ENCODE results near the gene CYSRT1.

Gene CYSRT1

DNA sequence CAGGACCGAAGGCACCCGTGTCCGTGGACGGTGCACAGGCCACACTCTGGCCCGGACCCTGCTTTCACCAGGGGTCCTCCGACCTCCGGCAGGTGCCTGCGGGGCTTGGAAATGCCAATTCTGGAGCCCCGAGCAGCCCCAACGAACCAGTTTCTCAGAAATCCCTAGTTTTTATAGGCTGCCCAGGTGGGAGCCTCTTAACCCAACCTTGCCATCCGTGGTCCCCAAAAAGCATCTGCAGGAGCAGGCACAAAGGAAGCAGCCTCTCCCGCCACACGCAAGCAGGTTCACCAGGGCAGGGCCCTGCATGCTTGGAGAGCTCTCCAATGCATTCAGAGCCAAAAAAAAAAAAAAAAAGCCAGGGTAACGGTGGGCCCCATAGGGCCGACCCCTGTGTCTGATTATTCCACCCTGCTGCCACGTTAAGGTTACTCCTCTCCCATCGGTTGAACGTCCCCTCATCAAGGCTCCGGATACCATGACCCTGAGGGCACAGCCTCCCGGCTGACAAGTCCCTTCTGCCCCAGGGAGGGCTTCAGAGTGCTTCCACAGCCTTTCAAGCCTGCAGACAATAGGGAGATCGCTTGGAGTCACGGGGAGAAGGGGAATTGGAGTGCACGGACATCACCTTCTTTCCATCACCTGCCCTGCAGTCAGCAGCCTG, 23.6 kb upstream of the CYSRT1 start:
- Histone ChIP-seq H3K27me3 (ENCODE audit: control insufficient read depth, insufficient read depth, low read length) (no peaks in the 10 kb centered on the region), H3K27ac (ENCODE audit: low read length) (peak overlapping the region; percentile 13), H3K4me3 (ENCODE audit: low read length) (peak overlapping the region; percentile 69), H3K36me3 (ENCODE audit: control insufficient read depth, low read depth, low read length) (no peaks in the 10 kb centered on the region), H3K9ac (ENCODE audit: low read length) (peak overlapping the region; percentile 65), H3K4me1 (ENCODE audit: control insufficient read depth, low read depth, low read length) (peaks cover 6% of the 10 kb centered on the region), H3K9me3 (ENCODE audit: control insufficient read depth, low read depth, low read length) (no peaks in the 10 kb centered on the region)

DNA sequence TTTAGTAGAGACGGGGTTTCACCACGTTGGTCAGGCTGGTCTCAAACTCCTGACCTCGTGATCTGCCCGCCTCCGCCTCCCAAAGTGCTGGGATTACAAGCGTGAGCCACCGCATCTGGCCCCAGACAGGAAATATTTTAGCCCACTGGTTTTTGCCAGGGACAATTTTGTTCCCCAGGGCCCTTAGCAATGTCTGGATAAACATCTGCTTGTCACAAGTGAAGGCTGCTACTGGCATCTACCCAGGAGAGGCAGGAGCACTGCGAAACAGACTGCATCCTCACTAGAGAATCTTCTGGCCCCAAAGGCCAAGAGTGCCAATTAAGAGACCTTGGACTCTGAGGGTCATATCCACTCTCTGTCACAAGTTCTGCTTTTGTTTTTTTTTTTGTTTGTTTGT, 22.0 kb upstream of the CYSRT1 start:
- Histone ChIP-seq H3K27me3 (ENCODE audit: control insufficient read depth, insufficient read depth, low read length) (no peaks in the 10 kb centered on the region), H3K4me1 (ENCODE audit: control insufficient read depth, low read depth, low read length) (peaks cover 9% of the 10 kb centered on the region), H3K36me3 (ENCODE audit: control insufficient read depth, low read depth, low read length) (no peaks in the 10 kb centered on the region), H3K9me3 (ENCODE audit: control insufficient read depth, low read depth, low read length) (no peaks in the 10 kb centered on the region), H3K27ac (ENCODE audit: low read length) (no peak overlapping the region), H3K4me3 (ENCODE audit: low read length) (no peak overlapping the region), H3K9ac (ENCODE audit: low read length) (no peak overlapping the region)

DNA sequence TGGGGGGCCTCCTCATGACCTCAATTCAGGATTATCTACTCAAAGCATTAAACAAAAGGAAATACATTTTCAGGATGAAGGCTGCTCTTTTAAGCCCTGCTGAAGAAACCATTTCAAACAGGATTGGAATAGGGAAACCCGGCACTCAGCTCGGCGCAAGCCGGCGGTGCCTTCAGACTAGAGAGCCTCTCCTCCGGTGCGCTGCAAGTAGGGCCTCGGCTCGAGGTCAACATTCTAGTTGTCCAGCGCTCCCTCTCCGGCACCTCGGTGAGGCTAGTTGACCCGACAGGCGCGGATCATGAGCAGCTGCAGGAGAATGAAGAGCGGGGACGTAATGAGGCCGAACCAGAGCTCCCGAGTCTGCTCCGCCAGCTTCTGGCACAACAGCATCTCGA, 20.2 kb upstream of the CYSRT1 start:
- H3K27ac ChIP-seq (ENCODE audit: low read length) = no peak overlapping the region

DNA sequence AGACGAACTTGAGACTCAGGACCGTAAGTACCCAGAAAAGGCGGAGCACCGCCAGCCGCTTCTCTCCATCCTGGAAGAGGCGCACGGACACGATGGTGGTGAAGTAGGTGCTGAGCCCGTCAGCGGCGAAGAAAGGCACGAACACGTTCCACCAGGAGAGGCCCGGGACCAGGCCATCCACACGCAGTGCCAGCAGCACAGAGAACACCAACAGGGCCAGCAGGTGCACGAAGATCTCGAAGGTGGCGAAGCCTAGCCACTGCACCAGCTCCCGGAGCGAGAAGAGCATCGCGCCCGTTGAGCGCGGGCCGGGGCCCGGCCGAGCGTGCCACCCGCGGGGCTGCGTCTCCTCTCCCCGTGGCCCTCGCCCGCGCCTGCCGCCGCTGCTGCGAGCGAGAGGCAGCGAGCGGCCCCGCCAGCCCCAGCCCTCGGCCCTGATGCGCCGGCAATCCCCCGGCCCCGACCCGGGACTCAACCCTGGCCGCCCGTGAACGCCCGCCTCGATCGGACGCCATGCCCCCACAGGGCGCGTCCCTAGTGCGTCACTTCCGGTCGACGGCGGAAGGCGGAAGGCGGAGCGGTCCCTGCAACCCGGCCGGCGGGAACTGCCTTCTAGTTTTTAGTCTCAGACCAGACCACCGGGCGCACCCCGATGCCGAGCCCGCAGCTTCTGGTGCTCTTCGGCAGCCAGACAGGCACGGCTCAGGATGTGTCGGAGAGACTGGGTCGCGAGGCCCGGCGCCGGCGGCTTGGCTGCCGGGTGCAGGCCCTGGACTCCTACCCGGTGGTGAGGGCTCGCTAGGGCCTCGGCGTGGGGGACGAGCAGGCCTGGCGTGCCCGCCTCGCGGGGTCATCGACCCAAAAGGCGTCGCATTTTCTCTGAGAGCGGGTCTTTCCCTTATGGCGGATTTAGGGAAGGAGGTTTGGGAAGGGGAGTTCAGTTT, 19.6 kb upstream of the CYSRT1 start, which contains the start of the genes NDOR1 and TMEM203:
Gene NDOR1, plus strand, starts transcription at position 575 of the 944 bp plus-strand sequence. Its CDS starts 78 bp downstream, at position 653.
Gene TMEM203, minus strand, starts transcription at position 523 of the 944 bp plus-strand sequence. Its CDS starts 234 bp downstream, at position 289.
- Histone ChIP-seq H3K36me3 (ENCODE audit: control insufficient read depth, low read depth, low read length) (peaks cover 5% of the 10 kb centered on the region), H3K27me3 (ENCODE audit: control insufficient read depth, insufficient read depth, low read length) (no peaks in the 10 kb centered on the region), H3K4me3 (ENCODE audit: low read length) (peak within 1 kb of the TSS; percentile 95), H3K9ac (ENCODE audit: low read length) (peak within 1 kb of the TSS; percentile 83), H3K27ac (ENCODE audit: low read length) (no peak within 1 kb of the TSS), H3K4me1 (ENCODE audit: control insufficient read depth, low read depth, low read length) (peaks cover 9% of the 10 kb centered on the region), H3K9me3 (ENCODE audit: control insufficient read depth, low read depth, low read length) (no peaks in the 10 kb centered on the region)

More for the DNA sequence above, 20.2 kb upstream of the CYSRT1 start:
- Histone ChIP-seq H3K27me3 (ENCODE audit: control insufficient read depth, insufficient read depth, low read length) (no peaks in the 10 kb centered on the region), H3K4me1 (ENCODE audit: control insufficient read depth, low read depth, low read length) (peaks cover 9% of the 10 kb centered on the region), H3K36me3 (ENCODE audit: control insufficient read depth, low read depth, low read length) (no peaks in the 10 kb centered on the region), H3K4me3 (ENCODE audit: low read length) (peak overlapping the region; percentile 95), H3K9me3 (ENCODE audit: control insufficient read depth, low read depth, low read length) (no peaks in the 10 kb centered on the region), H3K9ac (ENCODE audit: low read length) (peak overlapping the region; percentile 83)

DNA sequence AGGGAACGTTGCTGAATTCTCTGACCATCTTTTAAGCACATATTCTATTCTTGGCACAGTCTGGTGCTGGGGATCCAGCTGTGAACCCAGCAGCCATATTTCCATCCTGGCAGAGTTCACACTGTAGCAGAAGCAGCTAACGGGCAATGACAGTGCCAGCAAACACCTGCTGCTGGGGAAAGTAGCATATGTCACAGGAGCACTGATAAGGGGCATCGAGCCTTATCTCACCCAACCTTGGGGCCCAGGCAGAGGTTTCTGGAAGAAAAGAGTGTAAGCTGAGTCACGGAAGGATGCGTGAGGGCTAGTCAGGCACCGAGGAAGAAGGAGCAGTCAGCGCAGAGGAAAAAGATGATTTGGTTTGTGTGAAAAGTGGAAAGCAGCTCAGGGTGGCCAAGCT, 18.4 kb upstream of the CYSRT1 start:
- H3K9ac ChIP-seq (ENCODE audit: low read length) = peak overlapping the region; percentile 83
- no peaks in the 10 kb centered on the region for H3K9me3 ChIP-seq (ENCODE audit: control insufficient read depth, low read depth, low read length)
- H3K36me3 ChIP-seq (ENCODE audit: control insufficient read depth, low read depth, low read length) = peaks cover 5% of the 10 kb centered on the region
- H3K27ac ChIP-seq (ENCODE audit: low read length) = no peak overlapping the region
- peak overlapping the region; percentile 95 for H3K4me3 ChIP-seq (ENCODE audit: low read length)
- H3K4me1 ChIP-seq (ENCODE audit: control insufficient read depth, low read depth, low read length) = peaks cover 6% of the 10 kb centered on the region
- H3K27me3 ChIP-seq (ENCODE audit: control insufficient read depth, insufficient read depth, low read length) = no peaks in the 10 kb centered on the region

DNA sequence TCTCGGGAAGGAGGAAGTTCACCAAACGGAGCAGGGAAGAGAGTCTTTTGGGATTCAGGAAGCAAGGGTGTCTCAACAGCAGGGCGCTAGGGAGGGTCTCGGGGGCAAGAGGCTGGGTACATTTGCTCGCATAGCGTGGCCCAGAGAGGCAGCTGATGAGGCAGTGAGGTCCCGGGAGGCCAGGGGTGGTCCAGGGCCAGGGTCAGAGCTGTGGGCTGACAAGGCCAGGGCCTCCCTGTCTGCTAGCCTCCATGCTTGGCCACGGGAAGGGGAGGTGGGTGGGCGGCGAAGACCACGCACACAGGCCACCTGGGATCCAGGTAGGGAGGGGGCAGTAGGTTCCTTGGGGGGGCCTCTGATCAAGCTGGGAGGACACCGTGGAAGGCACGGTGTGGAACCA, 13.4 kb upstream of the CYSRT1 start:
- Histone ChIP-seq H3K4me3 (ENCODE audit: low read length) (no peak overlapping the region), H3K27me3 (ENCODE audit: control insufficient read depth, insufficient read depth, low read length) (no peaks in the 10 kb centered on the region), H3K9me3 (ENCODE audit: control insufficient read depth, low read depth, low read length) (no peaks in the 10 kb centered on the region), H3K27ac (ENCODE audit: low read length) (no peak overlapping the region), H3K36me3 (ENCODE audit: control insufficient read depth, low read depth, low read length) (peaks cover 15% of the 10 kb centered on the region), H3K4me1 (ENCODE audit: control insufficient read depth, low read depth, low read length) (peaks cover 1% of the 10 kb centered on the region), H3K9ac (ENCODE audit: low read length) (no peak overlapping the region)

DNA sequence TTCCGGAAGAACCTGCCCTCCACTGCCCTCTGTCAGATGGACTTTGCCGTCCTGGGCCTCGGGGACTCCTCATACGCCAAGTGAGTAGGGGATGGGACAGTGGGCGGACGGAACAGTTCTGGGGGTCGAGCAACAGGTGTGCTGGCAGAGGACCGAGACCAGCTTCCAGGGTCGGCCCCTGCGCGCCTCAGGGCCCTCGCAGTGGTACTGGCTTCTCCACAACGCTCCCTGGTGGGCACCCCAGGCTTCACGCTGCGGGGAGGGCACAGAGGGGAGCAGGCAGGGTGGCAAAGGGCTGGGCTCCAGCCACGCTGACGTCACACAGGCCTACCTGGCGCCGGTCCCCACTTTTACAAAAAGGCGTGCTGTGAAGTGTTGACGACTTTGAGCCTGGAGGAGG, 12.5 kb upstream of the CYSRT1 start:
- no peaks in the 10 kb centered on the region for H3K9me3 ChIP-seq (ENCODE audit: control insufficient read depth, low read depth, low read length)
- no peaks in the 10 kb centered on the region for H3K4me1 ChIP-seq (ENCODE audit: control insufficient read depth, low read depth, low read length)
- H3K27ac ChIP-seq (ENCODE audit: low read length) = no peak overlapping the region
- H3K36me3 ChIP-seq (ENCODE audit: control insufficient read depth, low read depth, low read length) = peaks cover 15% of the 10 kb centered on the region
- H3K9ac ChIP-seq (ENCODE audit: low read length) = no peak overlapping the region
- no peaks in the 10 kb centered on the region for H3K27me3 ChIP-seq (ENCODE audit: control insufficient read depth, insufficient read depth, low read length)
- H3K4me3 ChIP-seq (ENCODE audit: low read length) = no peak overlapping the region

DNA sequence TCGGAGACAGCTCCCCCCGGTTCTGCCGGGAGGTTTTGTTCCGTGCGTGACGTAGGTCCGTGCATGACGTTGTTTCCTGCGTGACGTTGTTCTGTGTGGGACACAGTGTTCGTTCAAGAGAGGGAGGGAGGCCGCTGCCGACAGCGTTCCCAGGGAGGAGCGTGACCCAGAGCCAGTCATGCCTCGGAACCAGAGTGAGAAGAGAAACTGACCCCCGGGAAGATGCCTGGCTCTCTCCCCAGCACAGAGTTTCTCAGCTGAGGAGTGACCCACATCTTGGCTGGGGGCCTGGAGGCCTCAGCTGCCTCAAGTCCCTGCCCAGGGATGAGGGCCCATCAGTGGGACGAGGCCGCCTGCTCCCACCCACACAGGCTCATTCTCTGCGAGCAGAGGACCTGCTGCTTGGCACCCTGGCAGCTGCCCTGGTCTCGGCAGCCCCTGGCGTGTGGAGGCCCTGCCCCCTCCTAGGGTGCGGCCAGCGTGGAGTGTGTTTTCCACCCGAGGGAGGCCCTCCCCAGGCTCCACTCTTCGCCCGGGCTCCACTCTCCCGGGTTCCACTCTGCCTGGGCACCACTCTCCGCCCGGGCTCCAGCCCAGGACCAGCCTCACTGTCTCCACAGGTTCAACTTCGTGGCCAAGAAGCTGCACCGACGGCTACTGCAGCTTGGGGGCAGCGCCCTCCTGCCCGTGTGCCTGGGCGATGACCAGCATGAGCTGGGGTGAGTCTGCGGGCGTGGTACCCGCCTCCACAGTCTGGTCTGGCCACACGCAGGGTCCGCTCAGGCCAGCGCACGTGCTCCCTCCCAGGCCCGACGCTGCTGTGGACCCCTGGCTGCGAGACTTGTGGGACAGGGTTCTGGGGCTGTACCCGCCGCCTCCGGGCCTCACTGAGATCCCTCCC, 11.6 kb upstream of the CYSRT1 start:
- Histone ChIP-seq H3K27me3 (ENCODE audit: control insufficient read depth, insufficient read depth, low read length) (no peaks in the 10 kb centered on the region), H3K9me3 (ENCODE audit: control insufficient read depth, low read depth, low read length) (no peaks in the 10 kb centered on the region), H3K4me1 (ENCODE audit: control insufficient read depth, low read depth, low read length) (no peaks in the 10 kb centered on the region), H3K9ac (ENCODE audit: low read length) (no peak overlapping the region), H3K27ac (ENCODE audit: low read length) (no peak overlapping the region), H3K36me3 (ENCODE audit: control insufficient read depth, low read depth, low read length) (peaks cover 15% of the 10 kb centered on the region), H3K4me3 (ENCODE audit: low read length) (no peak overlapping the region)

DNA sequence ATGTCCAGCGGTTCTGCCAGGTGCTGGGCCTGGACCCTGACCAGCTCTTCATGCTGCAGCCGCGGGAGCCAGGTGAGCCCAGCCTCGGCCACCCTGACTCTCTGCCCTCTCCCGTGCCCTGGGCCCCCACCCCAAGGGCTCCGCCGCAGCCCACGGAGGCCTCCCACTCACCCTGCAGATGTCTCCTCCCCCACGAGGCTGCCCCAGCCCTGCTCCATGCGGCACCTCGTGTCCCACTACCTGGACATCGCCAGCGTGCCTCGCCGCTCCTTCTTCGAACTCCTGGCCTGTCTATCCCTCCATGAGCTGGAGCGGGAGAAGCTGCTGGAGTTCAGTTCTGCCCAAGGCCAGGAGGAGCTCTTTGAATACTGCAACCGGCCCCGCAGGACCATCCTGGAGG, 10.4 kb upstream of the CYSRT1 start:
- no peaks in the 10 kb centered on the region for H3K4me1 ChIP-seq (ENCODE audit: control insufficient read depth, low read depth, low read length)
- no peak overlapping the region for H3K9ac ChIP-seq (ENCODE audit: low read length)
- peaks cover 15% of the 10 kb centered on the region for H3K36me3 ChIP-seq (ENCODE audit: control insufficient read depth, low read depth, low read length)
- H3K27me3 ChIP-seq (ENCODE audit: control insufficient read depth, insufficient read depth, low read length) = no peaks in the 10 kb centered on the region
- H3K27ac ChIP-seq (ENCODE audit: low read length) = no peak overlapping the region
- H3K9me3 ChIP-seq (ENCODE audit: control insufficient read depth, low read depth, low read length) = no peaks in the 10 kb centered on the region
- H3K4me3 ChIP-seq (ENCODE audit: low read length) = no peak overlapping the region

DNA sequence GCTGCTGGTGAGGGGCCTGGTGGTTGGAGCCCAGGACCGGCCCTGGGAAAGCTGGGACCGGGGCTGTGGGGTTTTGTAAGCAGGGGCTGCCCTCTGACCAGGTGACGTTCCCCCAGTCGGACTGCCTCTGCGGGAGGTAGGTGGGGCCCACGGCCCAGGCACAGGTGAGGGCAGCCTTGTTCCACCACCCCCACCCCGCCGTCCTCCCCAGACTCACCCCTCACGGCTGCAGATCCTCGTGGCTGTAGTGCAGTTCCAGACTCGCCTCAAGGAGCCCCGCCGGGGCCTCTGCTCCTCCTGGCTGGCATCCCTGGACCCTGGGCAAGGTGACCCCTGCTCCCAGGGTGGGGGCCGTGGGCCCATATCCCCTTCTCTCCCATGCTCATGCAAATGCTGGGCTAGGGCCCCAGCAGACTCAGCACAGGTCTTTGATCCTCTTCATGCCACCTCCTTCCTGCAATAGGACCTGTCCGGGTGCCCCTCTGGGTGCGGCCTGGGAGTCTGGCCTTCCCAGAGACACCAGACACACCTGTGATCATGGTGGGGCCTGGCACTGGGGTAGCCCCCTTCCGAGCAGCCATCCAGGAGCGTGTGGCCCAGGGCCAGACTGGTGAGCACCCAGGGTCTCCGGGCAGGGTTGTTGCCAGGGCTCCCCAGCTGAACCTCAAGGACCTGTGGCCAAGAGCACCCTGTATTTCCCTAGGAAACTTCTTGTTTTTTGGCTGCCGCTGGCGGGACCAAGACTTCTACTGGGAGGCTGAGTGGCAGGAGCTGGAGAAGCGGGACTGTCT, 9.6 kb upstream of the CYSRT1 start:
- no peaks in the 10 kb centered on the region for H3K9me3 ChIP-seq (ENCODE audit: control insufficient read depth, low read depth, low read length)
- H3K27ac ChIP-seq (ENCODE audit: low read length) = no peak overlapping the region
- no peaks in the 10 kb centered on the region for H3K27me3 ChIP-seq (ENCODE audit: control insufficient read depth, insufficient read depth, low read length)
- no peaks in the 10 kb centered on the region for H3K4me1 ChIP-seq (ENCODE audit: control insufficient read depth, low read depth, low read length)
- H3K4me3 ChIP-seq (ENCODE audit: low read length) = no peak overlapping the region
- peaks cover 9% of the 10 kb centered on the region for H3K36me3 ChIP-seq (ENCODE audit: control insufficient read depth, low read depth, low read length)
- no peak overlapping the region for H3K9ac ChIP-seq (ENCODE audit: low read length)

Data from iPS-18a (cell line).